Nephron (organoid): ENCODE data around the gene PLA2G3.

ENCODE experiments used
- H3K27ac Mint-ChIP-seq, 3 experiments: 2 replicates each; pipeline ENCODE4 v1.8.0; 2020; ENCODE audit warnings: mixed read lengths in 3 of 3, mild to moderate bottlenecking in 2 of 3, moderate library complexity in 1 of 3
- H3K27me3 Mint-ChIP-seq: 2 replicates; pipeline ENCODE4 v1.8.0; 2021; ENCODE audit warnings: low read depth, mild to moderate bottlenecking, moderate library complexity, mixed read lengths
- H3K36me3 Mint-ChIP-seq: 2 replicates; pipeline ENCODE4 v1.8.0; 2020; ENCODE audit warnings: low read depth, mixed read lengths
- H3K4me1 Mint-ChIP-seq: 2 replicates; pipeline ENCODE4 v1.8.0; 2020; ENCODE audit warnings: mixed read lengths
- H3K4me3 Mint-ChIP-seq, 3 experiments: 2 replicates each; pipeline ENCODE4 v1.8.0; 2020; ENCODE audit warnings: mild to moderate bottlenecking in 3 of 3, mixed read lengths in 3 of 3, moderate library complexity in 2 of 3
- H3K9me3 Mint-ChIP-seq: 2 replicates; pipeline ENCODE4 v1.8.0; 2020; ENCODE audit warnings: mixed read lengths
- TF ChIP-seq, protein P1 (sequence below), 3 experiments: fragments of 200-600 bp; sonication (generic); IDR thresholded peaks; one replicate each; pipeline ENCODE4 v1.5.0; 2021; ENCODE audit warnings: antibody characterized with exemption in 3 of 3; ENCODE audit not compliant: unreplicated experiment in 3 of 3

PLA2G3 gene

DNA sequence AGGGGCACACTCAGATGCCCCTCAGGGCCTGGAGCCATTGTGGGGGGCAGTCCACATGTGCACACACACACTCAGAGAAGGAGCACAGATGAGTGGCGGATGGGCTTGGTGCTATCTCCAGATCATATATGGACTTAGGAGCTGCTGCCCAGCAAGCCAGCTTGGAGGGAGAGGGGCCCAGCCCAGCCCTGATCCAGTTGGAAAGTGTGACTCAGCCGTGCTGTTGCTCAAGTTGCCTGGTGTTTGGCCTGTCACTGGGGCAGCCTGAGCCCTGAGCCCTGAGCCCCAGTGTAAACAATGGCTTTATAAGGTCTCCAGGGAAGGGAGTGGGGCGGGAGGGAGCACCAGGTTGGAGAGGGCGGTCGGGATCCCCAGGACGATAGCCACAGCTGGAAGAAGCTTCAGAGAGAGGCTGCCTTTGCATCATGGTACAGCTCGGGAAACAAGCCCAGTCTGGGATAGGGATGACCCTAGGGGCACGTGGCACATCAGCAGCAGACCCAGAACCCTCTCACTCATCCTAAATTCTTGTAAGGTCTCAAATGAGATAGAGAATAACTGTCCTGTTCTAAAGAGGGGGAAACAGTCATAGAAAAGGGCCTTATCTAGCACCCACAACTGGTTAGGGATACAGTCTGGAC lies 37.7 kb downstream of the PLA2G3 start:
- no peaks in the 10 kb centered on the region for H3K9me3 Mint-ChIP-seq
- TF ChIP-seq, protein P1, sequence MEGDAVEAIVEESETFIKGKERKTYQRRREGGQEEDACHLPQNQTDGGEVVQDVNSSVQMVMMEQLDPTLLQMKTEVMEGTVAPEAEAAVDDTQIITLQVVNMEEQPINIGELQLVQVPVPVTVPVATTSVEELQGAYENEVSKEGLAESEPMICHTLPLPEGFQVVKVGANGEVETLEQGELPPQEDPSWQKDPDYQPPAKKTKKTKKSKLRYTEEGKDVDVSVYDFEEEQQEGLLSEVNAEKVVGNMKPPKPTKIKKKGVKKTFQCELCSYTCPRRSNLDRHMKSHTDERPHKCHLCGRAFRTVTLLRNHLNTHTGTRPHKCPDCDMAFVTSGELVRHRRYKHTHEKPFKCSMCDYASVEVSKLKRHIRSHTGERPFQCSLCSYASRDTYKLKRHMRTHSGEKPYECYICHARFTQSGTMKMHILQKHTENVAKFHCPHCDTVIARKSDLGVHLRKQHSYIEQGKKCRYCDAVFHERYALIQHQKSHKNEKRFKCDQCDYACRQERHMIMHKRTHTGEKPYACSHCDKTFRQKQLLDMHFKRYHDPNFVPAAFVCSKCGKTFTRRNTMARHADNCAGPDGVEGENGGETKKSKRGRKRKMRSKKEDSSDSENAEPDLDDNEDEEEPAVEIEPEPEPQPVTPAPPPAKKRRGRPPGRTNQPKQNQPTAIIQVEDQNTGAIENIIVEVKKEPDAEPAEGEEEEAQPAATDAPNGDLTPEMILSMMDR (IDR thresholded peaks at IDR 0.05; ENCODE audit: unreplicated experiment in 3 of 3): no peak
- H3K4me1 Mint-ChIP-seq: peaks cover 1% of the 10 kb centered on the region
- H3K27me3 Mint-ChIP-seq: peaks cover 4% of the 10 kb centered on the region
- peaks cover 22% of the 10 kb centered on the region for H3K36me3 Mint-ChIP-seq
- H3K4me3 Mint-ChIP-seq: no peak overlapping the region
- H3K27ac Mint-ChIP-seq: no peak overlapping the region

DNA sequence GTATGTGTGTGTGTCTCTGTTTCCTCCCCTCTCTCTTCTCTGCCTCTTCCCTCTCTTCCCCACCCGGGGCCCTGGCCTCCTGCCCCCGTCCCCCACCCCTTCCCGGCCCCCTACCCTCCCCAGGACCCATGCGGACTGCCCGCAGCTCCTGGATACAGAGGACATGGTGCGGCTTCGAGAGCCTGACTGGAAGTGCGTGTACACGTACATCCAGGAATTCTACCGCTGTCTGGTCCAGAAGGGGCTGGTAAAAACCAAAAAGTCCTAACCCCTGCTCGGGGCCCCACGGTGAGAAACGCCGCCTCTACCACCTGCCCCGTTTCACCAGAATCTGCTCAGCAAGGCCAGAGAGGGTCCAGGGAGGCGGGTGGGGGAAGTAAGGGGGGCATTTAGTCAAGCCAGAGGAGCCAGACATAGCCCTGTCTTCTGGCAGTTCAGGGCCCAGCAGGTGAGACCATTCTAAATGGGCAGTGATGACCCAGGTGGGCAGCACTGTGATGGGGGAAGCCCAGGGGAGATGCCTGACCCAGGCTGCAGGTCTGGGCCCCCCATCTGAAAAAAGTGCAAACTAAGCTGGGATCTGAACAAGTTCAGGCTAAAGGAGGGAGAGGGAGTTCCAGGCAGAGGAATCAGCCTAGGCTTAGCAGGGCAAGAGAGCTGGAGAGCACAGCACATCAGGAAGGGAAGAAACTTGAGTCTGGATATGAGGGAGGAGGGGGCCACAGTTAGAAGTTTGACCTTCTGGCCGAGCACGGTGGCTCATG lies 39.4 kb downstream of the PLA2G3 start:
- Mint-ChIP-seq H3K4me1 (peaks cover 11% of the 10 kb centered on the region), H3K36me3 (peaks cover 33% of the 10 kb centered on the region), H3K9me3 (no peaks in the 10 kb centered on the region), H3K4me3 (no peak overlapping the region), H3K27me3 (peaks cover under 1% of the 10 kb centered on the region), H3K27ac (no peak overlapping the region)
- TF ChIP-seq, protein P1 (IDR thresholded peaks at IDR 0.05; ENCODE audit: unreplicated experiment in 3 of 3): no peak

DNA sequence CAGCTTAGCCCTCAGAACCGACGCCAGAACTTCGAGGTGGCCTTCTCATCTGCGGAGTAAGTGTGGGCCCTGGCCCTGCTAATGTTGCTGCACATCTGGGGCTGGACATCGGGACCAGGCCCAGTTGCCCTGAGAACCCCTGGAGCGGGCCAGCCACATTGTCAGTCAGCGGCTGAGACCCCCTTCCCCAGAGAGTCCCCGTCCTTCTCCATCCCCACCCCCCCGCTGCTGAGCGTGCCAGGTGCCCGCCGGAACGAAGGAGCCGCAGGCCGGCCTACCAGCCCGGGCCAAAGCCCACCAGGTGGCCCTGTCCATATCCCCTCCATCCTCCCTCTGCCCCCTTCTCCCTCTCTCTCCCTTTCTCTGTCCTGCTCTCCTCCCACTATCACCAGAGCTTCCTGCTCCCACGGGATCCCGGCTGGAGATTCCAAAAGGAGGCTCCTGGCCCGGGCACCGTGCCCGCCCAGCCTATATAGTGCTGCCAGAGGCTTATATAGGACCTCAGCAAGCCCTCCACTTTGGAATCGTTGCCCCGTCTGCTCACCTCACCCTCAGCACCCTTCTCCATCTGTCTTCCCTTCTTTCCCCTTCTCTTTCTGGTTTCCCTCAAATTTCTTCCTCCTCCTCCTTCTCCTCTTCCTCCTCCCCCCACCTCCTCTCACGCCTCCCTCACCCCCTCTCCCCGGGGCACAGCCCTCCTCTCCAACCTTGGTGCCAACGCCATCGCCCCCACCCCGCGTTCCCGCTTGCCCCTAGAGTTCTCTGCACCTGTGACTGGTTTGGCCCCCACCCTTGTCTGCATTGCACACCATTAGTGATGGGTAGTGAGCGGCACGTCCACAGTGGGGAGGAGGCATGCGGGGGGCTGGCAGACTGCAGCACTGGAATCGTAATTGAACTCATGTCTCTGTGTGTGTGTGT lies 40.2 kb downstream of the PLA2G3 start:
- H3K4me1 Mint-ChIP-seq: peaks cover 18% of the 10 kb centered on the region
- H3K4me3 Mint-ChIP-seq: no peak overlapping the region
- no peaks in the 10 kb centered on the region for H3K27me3 Mint-ChIP-seq
- TF ChIP-seq, protein P1 (IDR thresholded peaks at IDR 0.05; ENCODE audit: unreplicated experiment in 3 of 3): no peak
- no peak overlapping the region for H3K27ac Mint-ChIP-seq
- H3K9me3 Mint-ChIP-seq: no peaks in the 10 kb centered on the region
- H3K36me3 Mint-ChIP-seq: peaks cover 40% of the 10 kb centered on the region

DNA sequence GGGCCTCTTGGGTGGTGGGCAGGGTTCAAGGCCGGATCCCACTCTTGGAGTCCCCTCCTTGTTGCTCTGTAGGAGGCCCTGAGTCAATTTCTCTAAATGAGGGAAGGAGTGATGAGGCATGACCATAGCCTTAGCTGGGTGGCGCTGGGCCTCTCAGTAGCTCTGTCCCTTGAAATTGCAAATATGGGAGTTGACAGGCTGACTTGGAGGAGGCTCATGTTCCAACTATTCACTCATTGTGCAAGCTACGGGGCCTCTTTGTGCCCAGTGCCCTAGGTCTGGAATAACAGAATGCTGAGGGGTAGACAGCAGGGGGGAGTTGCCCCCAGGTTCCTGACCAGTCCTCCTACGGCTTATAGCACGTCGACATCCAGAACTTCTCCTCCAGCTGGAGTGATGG lies 40.9 kb downstream of the PLA2G3 start:
- Mint-ChIP-seq H3K4me3 (no peak overlapping the region), H3K27ac (no peak overlapping the region), H3K36me3 (peaks cover 46% of the 10 kb centered on the region), H3K4me1 (peaks cover 25% of the 10 kb centered on the region), H3K27me3 (no peaks in the 10 kb centered on the region), H3K9me3 (no peaks in the 10 kb centered on the region)
- TF ChIP-seq, protein P1 (IDR thresholded peaks at IDR 0.05; ENCODE audit: unreplicated experiment in 3 of 3): no peak

DNA sequence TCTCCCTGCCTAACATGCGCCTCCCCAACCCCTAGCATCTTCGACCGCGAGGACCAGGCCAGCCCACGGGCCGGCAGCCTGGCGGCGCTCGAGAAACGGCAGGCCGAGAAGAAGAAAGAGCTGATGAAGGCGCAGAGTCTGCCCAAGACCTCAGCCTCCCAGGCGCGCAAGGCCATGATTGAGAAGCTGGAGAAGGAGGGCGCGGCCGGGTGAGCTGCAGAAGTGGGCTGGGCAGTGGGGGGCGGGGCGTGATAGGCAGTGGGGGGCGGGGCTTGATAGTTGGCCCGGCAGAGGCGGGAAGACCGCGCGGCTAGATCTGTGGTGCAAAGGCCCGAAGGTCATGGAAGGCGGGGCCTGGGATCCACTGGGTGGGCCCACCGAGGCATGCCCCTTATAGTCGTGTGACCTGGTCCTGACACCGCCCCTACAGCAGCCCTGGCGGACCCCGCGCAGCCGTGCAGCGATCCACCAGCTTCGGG lies 41.6 kb downstream of the PLA2G3 start:
- TF ChIP-seq, protein P1 (IDR thresholded peaks at IDR 0.05; ENCODE audit: unreplicated experiment in 3 of 3): no peak
- Mint-ChIP-seq H3K36me3 (peaks cover 46% of the 10 kb centered on the region), H3K27ac (no peak overlapping the region), H3K4me3 (peak overlapping the region in 1 of 3 experiments; percentile 27), H3K4me1 (peaks cover 31% of the 10 kb centered on the region), H3K9me3 (no peaks in the 10 kb centered on the region), H3K27me3 (no peaks in the 10 kb centered on the region)
